GM21390 (cell line): ENCODE measurements around the gene SNX10.

Source experiments
- ATAC-seq: cut with Tn5 transposase; IDR thresholded peaks from one replicate; pipeline ENCODE4 v1.9.1; 2021; ENCODE audit not compliant: unreplicated experiment

Gene SNX10

GRCh38 chr7:26295586-26295985 lies 3.9 kb downstream of the SNX10 start:
- no peak for ATAC-seq

DNA sequence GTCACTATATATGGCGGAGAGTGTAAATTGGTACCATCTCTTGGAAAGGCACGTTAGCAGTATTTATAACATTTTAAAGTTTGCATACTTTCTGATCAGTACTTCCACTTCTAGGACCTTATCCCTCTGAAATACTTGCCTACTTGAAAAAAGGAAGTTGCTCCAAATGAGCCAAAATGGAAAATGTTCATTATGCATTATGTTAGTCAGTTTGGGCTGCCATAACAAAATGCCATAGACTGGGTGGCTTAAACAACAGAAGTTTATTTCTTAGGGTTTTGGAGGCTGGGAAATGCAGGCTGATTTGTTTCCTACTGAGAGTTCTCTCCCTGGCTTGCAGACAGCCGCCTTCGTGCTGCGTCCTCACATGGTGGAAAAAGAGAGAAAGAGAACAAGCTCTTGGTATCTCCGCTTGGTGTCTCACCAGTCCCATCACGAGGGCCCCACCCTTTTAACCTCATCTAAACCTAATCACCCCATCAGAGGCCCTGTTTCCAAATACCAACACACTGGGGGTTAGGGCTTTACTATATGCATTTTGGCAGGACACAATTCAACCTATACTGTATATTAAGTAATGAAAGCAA lies 6.9 kb downstream of the SNX10 start:
- ATAC-seq, result no peak

DNA sequence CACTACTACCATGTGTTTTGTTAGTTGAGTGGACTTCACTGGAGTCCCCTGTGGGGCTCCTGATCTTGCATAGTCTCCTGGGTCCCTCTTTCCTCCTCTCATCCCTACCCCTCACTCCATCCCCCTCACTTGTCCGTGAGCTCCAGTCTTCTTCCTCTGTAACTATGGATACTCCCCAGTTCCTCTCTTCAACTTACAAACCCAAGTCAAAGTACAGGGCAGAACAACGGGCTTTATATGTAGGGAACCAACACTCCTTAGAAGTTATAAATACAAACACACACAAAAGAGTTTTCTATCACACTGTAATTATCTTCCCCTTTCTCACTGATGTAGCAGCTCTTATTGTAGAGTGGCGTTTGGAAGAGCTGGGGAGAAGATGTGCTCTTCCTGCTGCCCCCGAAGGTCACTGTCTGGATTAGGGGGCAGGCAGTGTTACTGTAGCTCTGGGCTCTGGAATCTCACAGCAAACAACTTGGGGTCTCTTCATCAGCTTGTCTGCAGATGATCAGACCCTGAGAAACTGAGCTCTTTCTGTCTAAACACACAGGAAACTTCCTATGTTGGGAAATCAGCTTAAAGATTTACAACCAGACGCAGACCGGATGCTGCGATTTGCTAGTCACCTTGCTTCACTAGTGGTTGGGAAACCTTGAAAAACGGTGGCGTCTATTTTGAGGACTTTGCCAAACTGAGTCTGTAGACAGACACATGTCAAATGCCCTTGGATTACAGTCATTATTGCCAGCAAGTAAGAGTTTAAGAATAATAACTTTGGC lies 13.6 kb downstream of the SNX10 start:
- ATAC-seq, result no peak

DNA sequence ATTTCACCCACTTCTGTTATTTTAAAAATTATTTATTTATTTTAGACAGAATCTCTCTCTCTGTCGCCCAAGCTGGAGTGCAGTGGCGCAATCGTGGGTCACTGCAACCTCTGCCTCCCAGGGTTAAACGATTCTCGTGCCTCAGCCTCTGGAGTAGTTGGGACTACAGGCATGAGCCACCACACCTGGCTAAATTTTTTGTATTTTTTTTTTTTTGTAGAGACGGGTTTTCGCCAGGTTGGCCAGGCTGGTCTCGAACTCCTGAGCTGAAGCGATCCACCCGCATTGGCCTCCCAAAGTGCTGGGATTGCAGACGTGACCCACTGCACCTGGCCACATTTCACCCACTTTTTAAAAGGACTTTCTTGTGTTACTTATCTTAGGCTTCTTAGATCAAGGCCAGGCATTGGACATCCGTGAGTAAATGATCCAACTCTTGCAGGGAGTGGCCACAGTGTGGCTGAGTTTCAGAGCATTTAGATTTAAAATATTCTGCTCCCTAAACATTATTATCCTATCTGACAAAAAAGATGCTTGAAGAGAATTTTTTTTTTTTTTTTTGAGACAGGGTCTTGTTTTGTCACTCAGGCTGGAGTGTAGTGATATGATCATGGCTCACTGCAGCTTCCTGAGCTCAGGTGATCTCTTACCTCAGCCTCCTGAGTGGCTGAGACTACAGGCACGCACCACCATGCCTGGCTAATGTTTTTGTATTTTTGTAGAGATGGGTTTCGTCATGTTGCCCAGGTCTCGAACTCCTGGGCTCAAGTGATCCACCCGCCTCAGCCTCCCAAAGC lies 14.4 kb downstream of the SNX10 start:
- ATAC-seq, result no peak

- ATAC-seq, result no peak
These were observed 15.1 kb downstream of the SNX10 start for GRCh38 chr7:26306790-26307189.

GRCh38 chr7:26307226-26307625 lies 15.6 kb downstream of the SNX10 start:
- no peak for ATAC-seq

- no peak for ATAC-seq
These were observed 16.1 kb downstream of the SNX10 start for GRCh38 chr7:26307791-26308190.

- ATAC-seq, result no peak
These were observed 16.9 kb downstream of the SNX10 start for GRCh38 chr7:26308551-26308950.

DNA sequence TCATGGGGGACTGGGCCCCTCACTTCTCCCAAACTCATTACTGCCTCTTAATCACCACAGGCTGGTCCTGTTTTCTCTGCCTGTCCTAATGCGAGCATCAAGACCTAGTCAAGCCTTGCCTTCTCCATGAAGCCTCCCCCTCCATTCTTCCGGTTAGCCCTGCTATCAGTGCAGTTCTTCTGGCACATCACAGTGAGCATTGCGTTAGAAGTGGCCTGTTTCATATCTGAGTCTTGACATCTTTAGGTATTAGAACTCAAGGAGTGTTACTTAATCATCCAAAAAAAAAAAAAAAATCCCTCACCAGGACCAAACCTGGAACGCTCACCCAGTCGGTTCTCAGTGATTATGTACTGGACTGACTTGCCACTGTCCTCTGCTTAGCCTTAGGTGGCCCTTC lies 17.4 kb downstream of the SNX10 start:
- ATAC-seq, result no peak

GRCh38 chr7:26311798-26312197 lies 20.1 kb downstream of the SNX10 start:
- ATAC-seq, result no peak

- ATAC-seq, result no peak
These were observed 25.5 kb downstream of the SNX10 start for GRCh38 chr7:26317211-26317610.

GRCh38 chr7:26318921-26319320 lies 27.3 kb downstream of the SNX10 start:
- ATAC-seq, result no peak

GRCh38 chr7:26319636-26320035 lies 28.0 kb downstream of the SNX10 start:
- ATAC-seq, result no peak

DNA sequence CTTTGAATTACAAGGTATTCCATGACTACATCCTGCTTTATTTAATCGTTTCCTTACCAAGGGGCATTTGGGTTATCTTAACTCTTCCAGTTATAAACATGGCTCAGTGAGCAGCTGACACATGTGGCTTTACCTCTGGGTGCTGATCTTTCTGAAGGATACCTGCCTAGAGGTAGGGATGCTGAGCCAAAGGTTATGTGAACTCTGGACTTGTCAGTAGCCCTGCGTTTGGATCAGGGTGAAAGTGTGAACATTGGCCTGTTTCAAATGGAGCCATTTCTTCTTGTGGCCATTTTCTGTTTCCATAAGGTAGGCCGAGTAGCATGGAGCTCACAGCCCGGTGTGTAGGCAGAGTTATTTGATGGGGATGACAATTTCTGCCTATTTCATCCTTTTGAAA lies 29.2 kb downstream of the SNX10 start:
- no peak for ATAC-seq

DNA sequence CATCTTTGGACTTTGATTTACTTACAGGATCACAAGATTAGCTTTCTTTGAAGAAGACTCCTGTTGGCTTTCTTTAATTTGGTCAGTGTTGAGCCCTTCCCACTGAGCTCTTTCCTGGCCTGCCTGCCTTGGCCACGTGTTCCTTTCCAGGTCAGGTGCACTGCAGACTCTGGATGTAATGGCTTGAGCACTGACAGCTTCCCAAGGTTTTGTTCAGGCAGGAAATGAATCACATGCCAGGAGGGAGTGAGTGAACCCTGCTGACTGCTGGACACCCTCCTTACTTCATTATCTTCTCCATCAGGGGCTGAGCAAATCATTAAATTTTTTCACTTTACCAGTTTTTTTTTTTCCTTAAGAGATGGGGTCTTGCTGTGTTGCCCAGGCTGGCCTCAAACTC lies 29.8 kb downstream of the SNX10 start:
- ATAC-seq, result no peak

DNA sequence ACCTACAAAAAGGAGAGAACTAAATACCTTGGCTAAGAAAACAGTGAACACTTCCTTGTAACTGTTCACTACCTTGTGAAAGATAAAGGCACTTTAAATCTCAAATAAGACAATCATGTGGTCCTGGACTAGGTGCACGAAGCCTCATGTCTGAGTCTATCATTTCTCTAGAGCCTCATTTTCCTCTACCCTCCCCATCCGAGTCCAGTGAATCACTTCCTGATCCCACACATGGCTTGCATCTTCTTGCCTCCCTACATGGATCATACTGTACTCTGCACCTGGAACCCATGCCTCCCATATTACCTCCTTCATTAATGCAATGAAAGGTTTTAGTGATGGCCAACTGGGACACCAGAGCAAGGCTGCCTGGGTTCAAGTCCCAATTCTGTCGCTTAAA lies 34.5 kb downstream of the SNX10 start:
- ATAC-seq, result no peak

DNA sequence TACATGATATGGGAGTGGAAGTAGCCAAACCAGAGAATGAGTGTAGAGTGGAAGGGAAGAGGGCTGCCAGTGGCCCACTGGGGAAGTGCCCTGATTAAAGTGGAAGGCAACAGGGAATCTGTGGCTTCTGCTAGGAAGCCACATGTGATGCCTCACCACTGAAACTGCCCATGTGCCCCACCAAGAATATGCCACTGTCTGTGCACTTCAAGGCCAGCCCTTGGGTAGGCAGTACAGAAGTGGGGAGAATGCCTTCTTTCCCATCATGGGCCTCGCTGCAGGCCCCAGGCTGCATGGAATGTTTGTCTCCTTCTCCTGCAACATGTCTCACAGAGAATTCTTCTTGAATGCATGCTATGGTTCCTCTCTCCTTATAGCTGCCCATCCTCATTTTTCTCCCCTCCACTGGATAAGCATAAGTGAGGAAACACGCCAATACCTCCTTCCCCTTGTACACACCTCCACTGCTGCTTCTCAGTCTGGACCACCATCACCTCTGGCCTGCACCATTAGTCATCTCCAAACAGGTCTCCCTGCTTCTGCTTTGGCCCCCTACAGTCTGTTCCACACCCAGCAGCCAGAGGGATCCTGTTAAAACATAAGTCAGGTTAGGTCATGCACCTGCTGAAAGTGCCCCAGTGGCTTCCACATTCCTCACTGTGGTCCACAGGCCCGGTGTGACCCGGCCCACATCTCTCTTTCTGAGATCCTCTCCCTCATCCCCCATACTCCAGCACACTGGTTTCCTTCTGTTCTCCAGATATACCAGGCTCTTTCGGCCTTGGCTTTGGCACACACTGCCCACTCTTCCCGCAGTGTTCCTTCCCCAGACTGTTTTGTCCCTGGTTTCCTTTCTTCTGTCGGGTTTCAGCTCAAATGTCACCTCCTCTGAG lies 37.1 kb downstream of the SNX10 start:
- ATAC-seq, result no peak

DNA sequence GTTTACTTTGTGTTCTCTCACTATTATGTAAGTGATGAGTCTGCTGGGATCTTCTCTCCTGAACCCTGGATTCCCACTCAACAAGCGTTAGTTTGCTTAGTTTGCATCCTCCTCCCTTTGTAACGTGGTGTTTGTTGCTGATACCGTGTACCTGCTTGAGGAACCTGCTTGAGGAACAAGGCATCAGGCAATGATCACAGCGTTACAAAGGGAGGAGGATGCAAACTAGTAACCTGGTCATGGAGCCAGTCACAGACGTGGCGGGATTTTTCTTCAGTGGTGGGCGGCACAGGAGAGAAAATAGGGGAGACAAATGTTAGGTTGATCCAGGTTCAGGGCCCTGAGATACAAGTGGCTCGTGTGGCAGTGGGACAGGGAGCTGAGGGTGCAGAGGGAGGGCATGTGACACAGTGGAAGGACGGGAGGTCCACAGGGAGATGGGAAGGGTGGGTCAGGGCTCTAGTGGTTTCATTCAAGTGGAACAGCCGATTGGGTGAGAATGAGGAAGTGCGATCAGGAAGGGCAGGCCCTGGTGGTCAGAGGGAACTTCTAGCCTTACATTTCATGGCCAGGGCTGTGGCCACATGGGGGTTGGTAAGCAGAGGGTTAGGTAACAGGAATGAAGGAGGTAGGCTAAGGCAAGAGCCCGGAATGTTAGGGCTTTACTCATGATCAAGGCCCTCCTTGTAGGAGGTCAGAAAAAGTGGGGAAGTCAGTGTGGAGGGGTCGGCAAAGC lies 38.0 kb downstream of the SNX10 start:
- no peak for ATAC-seq

GRCh38 chr7:26331113-26331512 lies 39.5 kb downstream of the SNX10 start:
- no peak for ATAC-seq

DNA sequence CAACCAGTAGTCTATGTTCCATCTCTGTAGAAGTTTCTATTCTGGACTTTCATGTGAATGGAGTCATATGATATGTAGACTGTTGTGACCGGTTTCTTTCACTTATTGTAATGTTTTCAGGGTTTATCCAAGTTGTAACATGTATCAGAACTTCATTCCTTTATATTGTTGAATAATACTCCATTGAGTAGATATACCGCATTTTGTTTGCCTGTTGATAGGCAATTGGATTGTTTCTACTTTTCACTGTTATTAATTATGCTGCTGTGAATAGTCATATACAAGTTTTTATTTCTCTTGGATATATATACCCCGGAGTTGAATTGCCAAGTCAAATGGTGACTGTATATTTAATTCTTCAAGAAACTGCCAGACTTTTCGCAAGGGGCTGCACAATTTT lies 40.1 kb downstream of the SNX10 start:
- ATAC-seq, result no peak
